Measurements from ENCODE around the gene FOXC2.

DNA sequence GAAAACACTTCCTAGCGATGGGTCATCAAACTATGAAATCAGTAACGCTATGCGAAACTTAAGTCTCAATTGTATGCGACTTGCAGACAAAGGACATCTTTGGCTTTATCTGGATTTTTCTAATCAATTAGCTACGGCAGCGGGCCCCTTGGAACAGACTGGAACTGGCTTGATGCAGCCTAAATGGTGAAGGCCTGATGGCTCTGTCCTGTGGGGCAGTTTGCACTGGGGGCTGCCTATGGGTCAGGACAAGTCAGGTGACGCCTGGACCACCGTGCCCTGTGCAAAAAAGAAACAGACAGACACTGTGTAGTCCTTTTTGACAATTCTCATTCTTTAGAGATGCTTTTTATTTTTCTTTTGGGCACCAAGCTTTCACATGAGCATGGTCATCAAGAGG is 33.6 kb upstream of the FOXC2 start:
- TF ChIP-seq POLR2AphosphoS5 (IDR thresholded peaks at IDR 0.05; ENCODE audit: low read length) (no peak), ASH2L (IDR thresholded peaks at IDR 0.05; ENCODE audit: borderline replicate concordance, low read depth) (no peak), POLR2A (IDR thresholded peaks at IDR 0.05; ENCODE audit: low read depth, low read length) (no peak), DPF2 (IDR thresholded peaks at IDR 0.05) (no peak)
- TF ChIP-seq, protein P1, sequence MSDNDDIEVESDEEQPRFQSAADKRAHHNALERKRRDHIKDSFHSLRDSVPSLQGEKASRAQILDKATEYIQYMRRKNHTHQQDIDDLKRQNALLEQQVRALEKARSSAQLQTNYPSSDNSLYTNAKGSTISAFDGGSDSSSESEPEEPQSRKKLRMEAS (IDR thresholded peaks at IDR 0.05; ENCODE audit: low read depth, low read length), result no peak
